ENCODE results near the gene CCDC85C. TPM values are rescaled to one million over a fixed set of nuclear protein-coding genes. Genes with fewer than 3 reads are reported as not detected.
A peak's percentile ranks its signal among the peaks of the same experiment; 100 is the strongest.

The CCDC85C gene
- total RNA-seq, 1 experiment from 2014 or later = 33.2 TPM

DNA sequence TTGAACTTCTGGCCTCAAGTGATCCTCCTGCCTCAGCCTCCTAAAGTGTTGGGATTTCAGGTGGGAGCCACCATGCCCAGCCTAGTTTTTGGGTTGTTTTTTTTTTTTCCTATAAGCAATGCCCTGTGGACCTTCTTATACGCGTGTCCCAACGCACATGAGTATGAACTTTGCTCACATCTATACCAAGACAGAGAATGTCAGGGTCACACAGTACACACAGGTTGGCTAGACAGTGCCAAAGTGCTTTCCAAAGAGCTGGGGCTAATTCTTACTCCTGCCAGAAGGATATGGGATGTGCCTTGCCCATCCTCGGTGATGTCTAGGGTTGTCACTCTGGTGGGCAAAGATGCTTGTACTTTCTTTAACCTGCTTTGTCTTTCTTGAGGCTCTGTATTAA is 7.6 kb upstream of the CCDC85C start:
- Histone ChIP-seq H3K4ac (ENCODE audit: low read depth, low read length) (no peak overlapping the region), H3T11ph (ENCODE audit: low read length) (no peak overlapping the region), H3K79me2 (ENCODE audit: insufficient read depth, low read length) (no peaks in the 10 kb centered on the region), H2BK5ac (ENCODE audit: insufficient read length, low read length) (no peak overlapping the region), H4K5ac (ENCODE audit: insufficient read length, low read depth, low read length) (no peak overlapping the region), H3K18ac (ENCODE audit: insufficient read length, low read depth, low read length) (no peak overlapping the region), H2AK5ac (ENCODE audit: insufficient read length, low read length) (no peak overlapping the region), H2AFZ (ENCODE audit: low read length) (no peak overlapping the region), H4K91ac (ENCODE audit: insufficient read length, low read depth, low read length) (no peak overlapping the region), H2BK15ac (ENCODE audit: low read depth, low read length) (no peak overlapping the region), H3K14ac (ENCODE audit: insufficient read depth, low read length) (no peak overlapping the region), H3K23me2 (ENCODE audit: insufficient read length, low read depth, low read length, poor library complexity, severe bottlenecking) (no peaks in the 10 kb centered on the region), H3K56ac (ENCODE audit: insufficient read length, low read depth, low read length) (no peak overlapping the region), H3K4me1 (ENCODE audit: insufficient read depth, low read length) (no peaks in the 10 kb centered on the region), H3K79me1 (ENCODE audit: insufficient read depth, low read depth, low read length, poor library complexity, severe bottlenecking) (no peaks in the 10 kb centered on the region), H3K27me3 (ENCODE audit: insufficient read depth, low read length) (no peaks in the 10 kb centered on the region; the same call in 1 of the 2 replicates), H4K8ac (replicated peaks; ENCODE audit: insufficient read length, low read depth, low read length) (no peak overlapping the region), H3K9ac (ENCODE audit: extremely low read depth, insufficient read length, low read length) (no peak overlapping the region), H2BK120ac (ENCODE audit: low read depth, low read length, poor library complexity, severe bottlenecking) (no peak overlapping the region), H2BK12ac (ENCODE audit: insufficient read length, low read depth, low read length) (no peak overlapping the region), H2BK20ac (ENCODE audit: low read depth, low read length, poor library complexity, severe bottlenecking) (no peak overlapping the region), H3K27ac (ENCODE audit: insufficient read length, low read depth, low read length) (no peak overlapping the region), H3K23ac (ENCODE audit: insufficient read length, low read depth, low read length) (no peak overlapping the region), H3K9me3 (ENCODE audit: control insufficient read depth, low read depth, low read length) (no peaks in the 10 kb centered on the region), H3K4me2 (ENCODE audit: insufficient read depth, insufficient read length, low read length) (no peak overlapping the region), H4K20me1 (ENCODE audit: control insufficient read depth, insufficient read depth, insufficient read length) (no peaks in the 10 kb centered on the region)
- DNase-seq = no peak
- peak overlapping the region in 1 of 3 experiments; percentile 73; a peak in 3 of 7 replicates for H3K27ac Mint-ChIP-seq
- WGBS (ENCODE audit: extremely low coverage, insufficient read length, low lambda C conversion rate) = no CpG with 5 or more reads among the region's 4 CpGs
- H3K36me3 Mint-ChIP-seq (ENCODE audit: insufficient read depth in 1 of 3, low read depth in 3 of 3) = no peaks in the 10 kb centered on the region; a peak in 1 of 7 replicates
- no peak for TF ChIP-seq CTCF (conservative IDR thresholded peaks at IDR 0.05)
- no peak overlapping the region for H3K4me3 Mint-ChIP-seq
- peaks cover 30% of the 10 kb centered on the region for H3K27me3 Mint-ChIP-seq (ENCODE audit: low read depth)
- H3K9me3 Mint-ChIP-seq = no peaks in the 10 kb centered on the region
- H3K4me1 Mint-ChIP-seq = peaks cover 12 to 21% of the 10 kb centered on the region in 2 experiments
